OCI-LY7 (cell line): ENCODE results near the gene BTBD9. TPM values are rescaled to one million over a fixed set of nuclear protein-coding genes. Genes with fewer than 3 reads are reported as not detected.

Experiments used
- BruUV-seq: library from RNA; stranded (reverse); fragments of 400-500 nt; replicated peaks from 2 replicates; lab custom pipeline; 2021; lab: Mats Ljungman, UMichigan
- CTCF ChIA-PET: fragments of 300-600 bp; sonication (Branson Sonifier 250); formaldehyde crosslinking; loops from one replicate; lab custom pipeline; 2022; ENCODE audit warnings: antibody characterized with exemption; ENCODE audit not compliant: unreplicated experiment; lab: Charles Lee
- POLR2A ChIA-PET: fragments of 300-600 bp; sonication (Branson Sonifier 250); formaldehyde crosslinking; loops from one replicate; lab custom pipeline; 2022; ENCODE audit warnings: antibody characterized with exemption; lab: Charles Lee
- DNase-seq: peaks from one replicate; pipeline ENCODE4 v3.0.0-alpha.2; 2015; ENCODE audit warnings: low spot score
- H2AFZ ChIP-seq: fragments of 200-600 bp; sonication (generic), shearing (Covaris generic); 2 replicates; pipeline ENCODE4 v1.6.1; 2014; ENCODE audit warnings: mild to moderate bottlenecking, antibody characterized with exemption, low read length, moderate library complexity
- H3K27ac ChIP-seq: fragments of 200-600 bp; sonication (generic); 2 replicates; pipeline ENCODE4 v1.5.1; 2014; ENCODE audit warnings: mixed run types, low read depth, mild to moderate bottlenecking, moderate library complexity, low read length, inconsistent platforms; ENCODE audit not compliant: poor library complexity, severe bottlenecking
- H3K36me3 ChIP-seq: fragments of 200-600 bp; sonication (generic); 2 replicates; pipeline ENCODE4 v1.6.1; 2014; ENCODE audit warnings: mild to moderate bottlenecking, antibody characterized with exemption, low read length, moderate library complexity, mixed read lengths; ENCODE audit not compliant: insufficient read depth
- H3K4me1 ChIP-seq: fragments of 200-600 bp; sonication (generic); 2 replicates; pipeline ENCODE4 v1.5.1; 2014; ENCODE audit warnings: mild to moderate bottlenecking, low read length; ENCODE audit not compliant: insufficient read depth, poor library complexity, severe bottlenecking
- H3K4me2 ChIP-seq: fragments of 200-600 bp; sonication (generic); 2 replicates; pipeline ENCODE4 v1.6.1; 2014; ENCODE audit warnings: mild to moderate bottlenecking, low read length
- H3K4me3 ChIP-seq: fragments of 200-600 bp; sonication (generic); 2 replicates; pipeline ENCODE4 v1.5.1; 2014; ENCODE audit warnings: mild to moderate bottlenecking, low read depth, low read length; ENCODE audit not compliant: poor library complexity, severe bottlenecking
- H3K79me2 ChIP-seq: fragments of 200-600 bp; sonication (generic); 2 replicates; pipeline ENCODE4 v1.6.1; 2016; ENCODE audit warnings: low read depth, mild to moderate bottlenecking, low read length, moderate library complexity, mixed read lengths; ENCODE audit not compliant: insufficient read depth
- H3K9me2 ChIP-seq: fragments of 200-600 bp; sonication (generic); 2 replicates; pipeline ENCODE4 v1.6.1; 2016; ENCODE audit warnings: mild to moderate bottlenecking, low read length, mixed read lengths; ENCODE audit not compliant: insufficient read depth
- H3K9me3 ChIP-seq: fragments of 200-600 bp; sonication (generic); 2 replicates; pipeline ENCODE4 v1.6.1; 2014; ENCODE audit warnings: mild to moderate bottlenecking, mixed run types, low read length, mixed read lengths
- H4K20me1 ChIP-seq: fragments of 200-600 bp; sonication (generic); 2 replicates; pipeline ENCODE4 v1.6.1; 2014; ENCODE audit warnings: mild to moderate bottlenecking, antibody characterized with exemption, low read length, moderate library complexity, mixed read lengths; ENCODE audit not compliant: insufficient read depth
- CTCF ChIP-seq: fragments of 200-600 bp; sonication (generic); conservative IDR thresholded peaks from 2 replicates; pipeline ENCODE4 v1.5.1; 2014; ENCODE audit warnings: mild to moderate bottlenecking, antibody characterized with exemption, low read length, moderate library complexity, mixed read lengths
- EZH2phosphoT487 ChIP-seq: fragments of 200-600 bp; sonication (generic); IDR thresholded peaks from 2 replicates; pipeline ENCODE4 v1.6.1; 2018; ENCODE audit warnings: low read depth, borderline replicate concordance, mild to moderate bottlenecking, mixed run types, antibody characterized with exemption, low read length, moderate library complexity, mixed read lengths
- intact Hi-C: fragments of 100-400 bp; cut with micrococcal nuclease; formaldehyde crosslinking; loops from one replicate; pipeline ENCODE4 v1.10.0; 2022; ENCODE audit not compliant: unreplicated experiment
- total RNA-seq, 2 experiments: library from RNA; depleted of rRNA in 1 of 2; stranded (reverse); fragments of >200 nt in 1 of 2; shearing (Covaris generic) in 1 of 2; gene quantifications; 2 replicates each; pipeline ENCODE4 v1.2.3, GENCODE V29; 2014 to 2022

The BTBD9 gene
- total RNA-seq, 2 experiments from 2014 or later: 5.9 to 7.3 TPM

GRCh38 chr6:38173909-38174308, 465.8 kb downstream of the BTBD9 start:
- CTCF ChIA-PET: no interaction called here

GRCh38 chr6:38172739-38173410, 466.9 kb downstream of the BTBD9 start:
- BruUV-seq: no TSS peak
- no peaks in the 10 kb centered on the region for H4K20me1 ChIP-seq
- H3K79me2 ChIP-seq: no peaks in the 10 kb centered on the region
- ChIA-PET POLR2A (interaction anchor here (0.6 kb wide), 1 partner anchor 59 kb away, joined by 4 read pairs; no protein-coding TSS in a partner anchor), CTCF (no interaction called here)
- H3K9me3 ChIP-seq: no peaks in the 10 kb centered on the region
- H3K4me1 ChIP-seq: no peaks in the 10 kb centered on the region
- no peaks in the 10 kb centered on the region for H3K9me2 ChIP-seq
- H3K4me3 ChIP-seq: no peak overlapping the region
- H3K36me3 ChIP-seq: no peaks in the 10 kb centered on the region
- no peak overlapping the region for H2AFZ ChIP-seq
- TF ChIP-seq CTCF (no peak), EZH2phosphoT487 (no peak)
- no peak for DNase-seq
- intact Hi-C loops: no loop called here
- no peak overlapping the region for H3K27ac ChIP-seq
- no peak overlapping the region for H3K4me2 ChIP-seq

More at GRCh38 chr6:38173909-38174308, 465.8 kb downstream of the BTBD9 start:
- Histone ChIP-seq H3K4me1 (no peaks in the 10 kb centered on the region), H3K4me3 (no peak overlapping the region), H3K79me2 (no peaks in the 10 kb centered on the region), H3K4me2 (no peak overlapping the region), H3K27ac (no peak overlapping the region), H3K9me3 (no peaks in the 10 kb centered on the region), H3K9me2 (no peaks in the 10 kb centered on the region), H4K20me1 (no peaks in the 10 kb centered on the region), H2AFZ (no peak overlapping the region), H3K36me3 (no peaks in the 10 kb centered on the region)
- TF ChIP-seq CTCF (no peak), EZH2phosphoT487 (no peak)
- DNase-seq: no peak
- intact Hi-C loops: no loop called here
- BruUV-seq: no TSS peak
- POLR2A ChIA-PET: no interaction called here
